Myocyte (in vitro differentiated cells): ENCODE results near the gene REP15. TPM values are rescaled to one million over a fixed set of nuclear protein-coding genes. Genes with fewer than 3 reads are reported as not detected.
"Not testable (repeated sequence)": the region's sequence is repeated elsewhere in the genome, so short reads cannot be mapped to it uniquely, and the experiment has no call there.

Source experiments
- DNase-seq: peaks from one replicate; pipeline ENCODE4 v3.0.0-alpha.2; 2012; ENCODE audit warnings: low read depth
- total RNA-seq: library from RNA; depleted of rRNA; stranded (reverse); fragments of >200 nt; gene quantifications from 2 replicates; pipeline ENCODE4 v1.2.3, GENCODE V29; 2014

The REP15 gene
- total RNA-seq, 1 donor from 2014 or later: 2.8 TPM

DNA sequence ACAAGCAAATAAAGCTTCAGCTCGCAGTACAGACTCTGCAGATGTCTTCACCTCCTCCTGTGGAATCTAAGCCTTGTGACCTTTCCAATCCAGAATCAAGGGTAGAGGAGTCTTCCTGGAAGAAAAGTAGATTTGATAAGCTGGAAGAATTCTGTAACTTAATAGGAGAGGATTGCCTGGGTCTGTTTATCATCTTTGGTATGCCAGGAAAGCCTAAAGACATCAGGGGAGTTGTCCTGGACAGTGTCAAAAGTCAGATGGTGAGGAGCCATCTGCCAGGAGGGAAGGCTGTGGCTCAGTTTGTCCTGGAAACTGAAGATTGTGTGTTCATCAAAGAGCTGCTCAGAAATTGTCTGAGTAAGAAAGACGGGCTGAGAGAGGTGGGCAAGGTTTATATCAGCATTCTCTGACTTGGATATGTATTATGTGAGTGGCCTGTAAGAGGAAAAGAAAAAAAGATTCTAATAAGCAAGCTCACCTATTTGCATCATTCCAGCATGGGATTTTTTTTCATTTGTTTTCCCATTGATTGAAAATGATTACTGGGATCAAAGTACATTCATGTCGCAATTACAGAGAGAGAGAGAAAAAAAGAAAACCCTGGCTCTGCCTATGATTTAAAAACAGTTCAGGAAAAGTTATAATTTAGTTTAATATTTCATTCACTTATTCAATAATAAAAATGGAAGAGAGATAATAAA, 767 bp downstream of the REP15 start:
- no peak for DNase-seq

DNA sequence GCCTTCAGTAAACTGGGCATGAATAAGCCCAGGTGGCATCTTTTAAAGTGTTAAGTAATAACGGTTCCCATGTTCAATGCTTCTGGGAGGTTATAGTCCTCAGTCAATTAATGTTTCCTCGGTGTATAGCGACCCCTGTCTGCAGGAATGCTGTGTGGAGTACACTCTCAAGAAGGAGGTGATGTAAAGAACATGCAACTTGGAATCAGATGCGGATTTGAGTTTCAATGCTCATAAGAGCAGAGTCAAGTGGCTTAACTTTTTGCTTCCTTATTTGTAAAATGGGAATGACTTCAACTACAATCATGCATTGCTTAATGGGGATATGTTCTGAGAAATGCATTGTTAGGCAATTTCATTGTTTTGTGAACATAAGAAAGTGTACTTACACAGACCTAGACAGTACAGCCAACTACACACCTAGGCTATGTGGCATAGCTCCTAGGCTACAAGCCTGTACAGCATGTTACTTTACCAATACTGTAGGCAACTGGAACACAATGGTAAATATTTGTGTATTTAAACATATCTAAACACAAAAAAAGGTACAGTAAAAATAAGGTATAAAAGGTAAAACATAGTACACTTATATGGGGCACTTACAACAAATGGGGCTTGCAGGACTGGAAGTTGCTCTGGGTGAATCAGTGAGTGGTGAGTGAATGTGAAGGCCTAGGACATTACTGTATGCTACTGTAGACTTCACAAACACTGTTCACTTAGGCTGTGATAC, 7.6 kb downstream of the REP15 start:
- peak; percentile 75 for DNase-seq

DNA sequence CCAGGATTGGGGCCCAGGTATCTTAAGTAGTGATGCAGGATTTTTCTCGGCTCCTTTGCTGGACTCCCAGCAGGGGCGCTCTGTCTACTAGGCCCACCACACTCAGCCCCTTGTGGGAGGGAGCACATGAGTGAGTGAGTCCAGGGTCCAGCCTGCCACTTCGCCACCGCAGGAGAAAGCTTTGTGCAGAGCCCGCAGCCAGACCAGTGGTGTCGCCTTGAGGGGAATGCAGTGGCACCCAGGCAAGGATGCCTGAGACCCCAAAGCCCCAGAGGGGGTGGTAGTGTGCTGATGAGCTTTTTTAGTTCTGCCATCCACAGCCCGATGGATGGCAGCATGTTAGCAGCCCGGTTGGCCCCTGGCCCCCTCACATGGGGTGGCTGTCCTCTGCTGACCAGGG, 9.0 kb downstream of the REP15 start:
- DNase-seq: no peak

DNA sequence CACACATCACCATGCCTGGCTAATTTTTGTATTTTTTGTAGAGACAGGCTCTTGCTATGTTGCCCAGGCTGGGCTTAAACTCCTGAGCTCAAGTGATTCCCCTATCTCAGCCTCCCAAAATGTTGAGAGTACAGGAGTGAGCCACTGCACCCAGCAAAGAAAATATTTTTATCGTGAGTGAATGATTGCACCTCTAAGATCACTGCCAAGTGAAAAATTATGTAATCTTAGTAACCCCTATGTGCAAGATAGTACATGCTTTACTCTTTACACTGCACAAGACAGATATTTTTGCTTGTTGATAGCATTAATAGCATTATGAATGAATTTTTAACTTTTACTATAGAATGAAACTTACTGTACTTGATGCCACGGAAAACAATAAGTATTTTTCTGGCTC, 11.0 kb downstream of the REP15 start:
- no peak for DNase-seq

- DNase-seq: no peak
Observed at GRCh38 chr12:27709212-27709931, 13.1 kb downstream of the REP15 start.

DNA sequence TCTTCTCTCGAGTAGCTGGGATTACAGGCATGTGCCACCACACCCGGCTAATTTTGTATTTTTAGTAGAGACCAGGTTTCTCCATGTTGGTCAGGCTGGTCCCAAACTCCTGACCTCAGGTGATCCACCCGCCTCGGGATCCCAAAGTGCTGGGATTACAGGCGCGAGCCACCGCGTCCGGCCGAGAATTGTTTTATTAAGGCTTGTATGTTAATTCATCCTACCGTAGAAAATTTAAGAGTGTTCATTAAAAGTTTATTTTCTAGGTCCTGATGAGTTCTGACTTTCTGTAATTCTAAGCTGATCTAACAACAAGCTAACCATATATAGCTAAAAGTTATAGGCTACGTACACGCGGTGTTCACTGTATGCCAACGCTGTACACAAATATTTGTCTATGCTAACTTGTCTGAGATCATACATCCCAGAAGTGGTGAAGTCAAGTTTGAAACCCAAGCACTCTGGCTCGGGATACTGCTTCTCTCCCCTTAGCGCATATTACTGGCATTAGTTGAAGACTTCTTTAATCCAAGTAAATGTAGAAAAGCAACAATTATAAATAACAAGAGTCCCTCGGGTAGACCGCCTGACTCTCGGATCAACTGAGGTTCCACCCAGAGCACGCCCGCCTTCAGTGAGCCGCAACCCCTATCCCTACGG, 13.8 kb downstream of the REP15 start:
- DNase-seq: no peak

DNA sequence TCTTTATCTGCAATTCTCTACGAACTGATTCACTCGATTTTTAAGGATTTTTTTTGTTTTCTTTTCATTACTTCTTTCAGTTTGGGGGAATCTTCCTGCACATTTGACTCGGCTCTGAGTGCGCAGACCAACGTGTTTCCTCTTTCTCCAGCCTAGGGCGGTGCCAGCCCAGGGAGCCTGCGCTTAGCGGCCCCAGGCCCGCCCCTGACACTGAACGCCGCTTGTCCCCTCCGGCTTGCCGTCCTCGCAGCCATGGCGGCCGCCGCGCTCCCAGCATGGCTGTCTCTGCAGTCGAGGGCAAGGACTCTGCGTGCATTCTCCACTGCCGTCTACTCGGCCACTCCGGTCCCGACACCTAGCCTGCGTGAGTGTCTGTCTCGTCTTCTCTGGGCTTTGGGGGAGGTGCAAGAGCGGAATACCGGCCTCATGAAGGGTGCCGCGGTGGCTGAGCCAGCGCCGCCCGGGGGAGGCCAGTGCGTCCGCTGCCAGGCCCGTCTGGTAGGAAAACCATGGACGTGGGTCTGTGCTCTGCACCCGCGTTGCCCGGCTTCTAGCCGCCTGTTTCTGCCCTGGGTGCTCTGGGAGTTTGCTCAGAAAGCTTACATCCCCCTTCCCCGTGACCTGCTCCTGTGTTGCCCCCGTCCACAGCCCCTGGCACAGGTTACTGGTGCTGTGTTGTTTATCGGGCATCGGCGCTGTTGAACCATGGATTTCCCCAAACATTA, 14.5 kb downstream of the REP15 start, which contains the start of gene MRPS35:
Gene MRPS35, plus strand, starts transcription at position 241 of the 725 bp plus-strand sequence. Its CDS starts 12 bp downstream, at position 253.
- DNase-seq: peak; percentile 93

GRCh38 chr12:27711317-27711682, 15.1 kb downstream of the REP15 start:
- no peak for DNase-seq

- no peak for DNase-seq
Observed at GRCh38 chr12:27711967-27712366, 15.7 kb downstream of the REP15 start.

DNA sequence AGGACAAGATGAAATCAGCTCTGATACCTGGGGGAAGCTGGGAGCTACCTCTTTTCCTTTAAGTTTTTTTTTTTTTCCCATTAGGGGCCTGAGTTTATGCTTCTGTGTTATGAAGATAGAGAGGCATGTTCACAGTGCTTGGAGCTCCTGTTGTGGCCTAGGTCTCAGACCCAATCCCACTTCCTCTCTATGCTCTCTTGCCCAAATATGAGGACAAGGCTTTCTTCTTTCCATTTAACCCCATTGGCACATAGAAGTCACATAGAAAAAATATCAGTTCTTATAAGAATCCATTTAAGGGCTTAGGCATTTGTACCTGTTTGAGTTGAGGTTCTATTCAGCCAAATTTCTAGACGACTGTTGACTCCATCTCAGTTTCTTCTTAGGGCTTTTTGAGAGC, 27.0 kb downstream of the REP15 start:
- no peak for DNase-seq

DNA sequence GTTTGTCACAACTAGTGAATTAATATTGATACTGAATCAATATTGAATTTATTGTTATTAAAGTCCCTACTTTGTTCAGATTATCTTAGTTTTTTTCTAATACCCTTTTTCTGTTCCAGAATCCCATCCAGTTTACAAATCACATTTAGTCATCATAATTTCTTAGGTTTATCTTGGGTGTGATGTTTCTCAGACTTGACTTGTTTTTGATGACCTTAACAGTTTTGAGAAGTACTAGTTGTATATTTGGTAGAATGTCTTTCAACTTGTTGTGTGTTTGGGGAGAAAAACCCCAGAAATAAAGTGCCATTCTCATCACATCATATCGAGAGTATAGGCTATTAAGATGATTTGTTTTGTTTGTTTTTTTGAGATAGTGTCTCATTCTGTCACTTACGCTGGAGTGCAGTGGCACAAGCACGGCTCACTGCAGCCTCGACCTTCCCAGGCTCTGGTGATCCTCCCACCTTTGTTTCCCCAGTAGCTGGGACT, 33.9 kb downstream of the REP15 start:
- DNase-seq: no peak

DNA sequence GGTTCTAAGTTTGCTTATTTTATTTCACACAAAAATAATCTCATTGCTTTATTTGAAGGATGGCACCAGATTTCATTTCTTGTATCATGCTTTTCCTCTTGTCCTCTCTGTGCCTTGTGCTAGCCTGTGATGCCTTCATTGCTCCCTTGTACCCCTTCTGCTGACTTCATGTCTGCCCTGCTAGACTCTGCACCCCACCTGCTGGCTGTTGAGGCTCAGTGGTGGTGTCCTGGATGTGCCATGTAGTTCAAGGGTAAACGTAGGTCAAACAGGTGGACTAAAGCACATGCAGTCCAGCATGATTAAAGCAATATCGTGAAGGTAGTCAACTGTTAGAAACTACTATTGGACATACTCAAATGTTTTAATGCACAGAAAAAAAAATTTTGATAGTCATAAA, 36.0 kb downstream of the REP15 start:
- DNase-seq: peak; percentile 6

DNA sequence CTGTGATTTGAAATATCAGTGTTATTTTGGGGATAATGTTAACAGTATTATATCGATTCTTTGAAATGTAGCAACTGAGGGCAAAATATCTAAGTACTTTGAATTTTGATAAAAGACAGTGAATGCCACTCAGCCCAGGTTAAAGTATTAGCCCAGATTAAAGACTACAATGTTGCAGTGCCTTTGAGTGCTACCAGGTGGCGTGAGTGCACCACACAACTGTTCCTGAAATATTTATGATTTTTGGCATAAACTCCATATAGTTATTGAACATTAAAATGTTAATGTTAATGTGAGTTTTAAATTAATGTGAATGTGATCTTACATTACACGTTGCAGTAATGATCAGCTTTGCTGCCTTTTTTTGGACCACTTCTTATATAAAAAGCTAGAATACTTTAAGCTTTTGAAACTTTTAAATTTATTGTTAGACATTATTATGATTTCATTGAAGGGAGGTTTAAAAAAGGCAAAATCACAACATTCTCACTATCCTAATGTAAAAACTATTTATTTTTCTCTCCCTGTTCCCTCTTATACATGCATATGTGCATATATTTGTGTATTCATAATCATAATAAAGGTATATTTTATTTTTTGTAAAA, 36.9 kb downstream of the REP15 start:
- peak; percentile 33 for DNase-seq

DNA sequence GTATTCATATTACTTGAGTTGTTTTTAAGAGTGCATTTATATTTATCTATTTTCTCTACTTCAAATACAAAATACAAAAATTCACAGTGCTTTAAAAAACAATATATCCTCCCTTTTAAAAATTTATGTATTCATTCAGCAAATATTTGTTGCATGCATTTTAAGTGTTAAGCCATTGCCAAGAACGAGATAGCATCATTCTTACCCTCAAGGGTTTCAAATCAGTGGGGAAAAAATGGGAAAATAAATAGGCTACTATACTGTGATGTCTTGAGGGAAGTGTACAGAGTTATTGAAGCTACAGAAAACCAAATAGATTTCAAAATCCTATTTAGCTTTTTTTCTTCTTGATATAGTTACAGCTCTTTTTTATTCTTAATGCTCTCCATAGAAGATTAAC, 37.5 kb downstream of the REP15 start:
- DNase-seq: no peak

DNA sequence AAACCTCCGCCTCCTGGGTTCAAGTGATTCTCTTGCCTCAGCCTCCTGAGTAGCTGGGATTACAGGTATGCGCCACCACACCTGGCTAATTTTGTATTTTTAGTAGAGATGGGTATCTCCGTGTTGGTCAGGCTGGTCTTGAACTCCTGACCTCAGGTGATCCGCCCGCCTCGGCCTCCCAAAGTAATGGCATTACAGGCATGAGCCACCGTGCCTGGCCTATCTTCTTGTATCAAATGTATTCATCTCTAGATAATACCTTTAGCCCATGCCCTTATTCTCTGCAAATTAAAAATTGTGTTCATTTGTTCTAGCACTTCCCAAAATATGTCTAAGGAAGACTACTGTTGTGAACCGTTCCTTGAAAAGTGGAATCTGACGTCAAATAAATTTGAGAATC, 38.1 kb downstream of the REP15 start:
- DNase-seq: not testable (repeated sequence)

- DNase-seq: no peak
Observed at GRCh38 chr12:27743601-27744000, 47.4 kb downstream of the REP15 start.

- not testable (repeated sequence) for DNase-seq
Observed at GRCh38 chr12:27745734-27746133, 49.5 kb downstream of the REP15 start.
